GM21723 (cell line): ENCODE data around the gene GLRA3.
"Not testable (repeated sequence)": the region's sequence is repeated elsewhere in the genome, so short reads cannot be mapped to it uniquely, and the experiment has no call there.

ENCODE experiments used
- ATAC-seq: cut with Tn5 transposase; IDR thresholded peaks from one replicate; pipeline ENCODE4 v1.9.1; 2021; ENCODE audit warnings: mild to moderate bottlenecking, moderate library complexity; ENCODE audit not compliant: unreplicated experiment

The GLRA3 gene

DNA sequence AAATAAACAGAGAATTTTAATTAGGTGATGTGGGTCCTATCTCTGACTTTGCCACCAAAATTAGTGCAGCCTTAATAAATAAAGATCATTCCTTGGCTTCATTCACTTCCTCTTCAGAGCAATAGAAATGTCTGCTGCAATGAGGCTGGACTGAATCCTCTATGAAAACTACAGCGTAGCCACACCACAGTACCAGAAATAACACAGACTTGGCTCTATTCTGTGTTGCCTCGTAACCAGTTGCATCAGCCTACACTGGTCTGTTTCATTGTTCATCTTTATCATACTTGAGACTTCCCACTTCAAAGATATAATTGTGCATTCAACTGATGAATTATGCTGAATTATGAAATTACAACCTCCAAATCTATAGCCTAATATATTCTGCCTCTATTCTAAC, 15.8 kb downstream of the GLRA3 start:
- ATAC-seq = no peak

DNA sequence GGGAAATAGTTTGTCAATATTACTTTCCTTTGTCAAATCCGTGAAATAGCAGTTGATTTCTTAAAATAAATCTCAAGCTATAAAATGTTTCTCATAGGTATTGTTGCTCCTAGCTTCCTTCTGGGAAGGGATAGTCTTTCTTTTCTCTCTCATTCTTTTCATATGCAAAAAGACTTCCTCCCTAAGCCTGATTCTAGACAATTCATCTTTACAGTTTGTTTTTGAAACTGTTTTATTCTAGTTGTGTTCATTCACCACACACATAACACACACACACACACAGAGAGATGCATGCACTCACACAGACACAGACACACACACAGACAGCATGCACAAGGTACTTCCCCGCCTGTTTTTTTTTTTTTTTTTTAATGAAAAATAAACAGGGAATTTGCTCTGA, 18.2 kb downstream of the GLRA3 start:
- ATAC-seq = no peak

- ATAC-seq = no peak
Observed at GRCh38 chr4:174808836-174809235, 20.2 kb downstream of the GLRA3 start.

DNA sequence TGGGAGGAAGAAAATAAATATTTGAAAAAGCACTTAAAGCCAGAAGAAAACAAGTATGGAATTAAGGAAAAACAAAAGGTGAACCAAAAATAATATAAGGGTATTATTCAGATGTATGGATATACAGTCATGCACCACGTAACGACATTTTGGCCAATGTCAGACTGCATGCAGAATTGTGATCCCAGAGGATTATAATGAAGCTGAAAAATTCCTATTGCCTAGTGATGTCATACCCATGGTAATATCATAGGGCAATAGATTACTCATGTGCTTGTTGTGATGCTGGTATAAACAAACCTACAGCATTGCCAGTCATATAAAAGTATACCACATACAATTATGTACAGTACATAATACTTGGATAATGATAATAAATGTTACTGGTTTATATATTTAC, 20.9 kb downstream of the GLRA3 start:
- no peak for ATAC-seq

DNA sequence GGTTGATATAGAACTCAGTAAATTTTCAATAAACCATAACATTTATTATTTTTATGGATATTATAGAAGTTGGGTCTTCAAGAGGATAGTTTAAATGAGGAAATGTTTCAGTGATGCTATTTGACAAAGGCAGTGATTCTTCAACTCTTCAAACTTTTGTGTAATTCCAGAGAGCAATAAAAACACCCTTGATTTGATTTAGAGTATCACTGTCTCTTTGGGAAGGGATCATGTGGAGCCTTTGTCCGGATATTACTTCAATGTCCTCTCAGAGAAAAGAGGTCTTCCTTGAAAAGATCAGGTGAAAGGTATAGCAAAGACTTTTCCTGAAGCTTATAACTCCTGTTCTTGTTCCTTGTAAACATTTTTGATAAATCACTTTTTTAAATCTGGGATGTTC, 23.3 kb downstream of the GLRA3 start:
- ATAC-seq = no peak

DNA sequence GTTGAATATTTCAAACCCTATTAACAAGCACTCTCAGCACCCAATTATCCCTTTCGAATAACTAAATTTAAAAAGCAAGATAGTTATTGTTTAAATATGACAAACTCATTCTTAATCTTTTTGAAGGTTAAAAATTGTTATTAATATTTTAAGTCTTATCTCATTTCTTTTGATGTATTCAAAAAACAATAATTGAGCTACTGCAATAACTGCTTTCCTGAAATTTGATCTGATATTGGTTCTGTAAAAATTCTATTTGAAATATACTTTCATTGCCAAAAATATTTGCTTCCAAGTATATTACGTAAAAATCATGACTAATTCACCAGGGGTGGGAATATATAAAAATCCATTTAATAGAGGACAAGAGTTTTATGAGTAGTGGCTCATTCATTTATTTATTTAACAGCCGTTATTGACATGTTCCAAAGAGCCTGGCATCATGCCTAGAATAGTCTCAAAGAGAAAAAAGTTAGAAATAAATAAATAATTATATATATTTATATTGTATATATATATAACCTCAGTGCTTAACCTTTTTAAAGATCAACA, 34.4 kb downstream of the GLRA3 start:
- no peak for ATAC-seq

DNA sequence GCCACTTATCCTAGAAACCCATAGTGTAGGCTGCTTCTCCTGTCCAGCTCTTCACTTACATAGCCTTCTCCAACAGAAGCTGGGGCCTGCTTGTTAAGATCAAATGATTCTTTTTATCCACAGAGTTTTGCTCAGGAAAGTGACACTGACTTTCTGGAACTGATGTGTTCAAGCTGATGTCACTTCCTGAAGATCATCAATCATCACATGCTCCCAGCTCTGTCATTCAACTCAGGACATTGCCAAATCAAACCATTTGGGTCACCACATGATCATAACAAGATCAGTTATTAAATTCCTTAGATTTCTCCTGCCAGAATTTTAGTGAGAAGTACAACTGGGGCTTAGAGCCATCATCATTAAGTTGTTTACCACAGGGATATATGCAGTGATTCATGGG, 39.4 kb downstream of the GLRA3 start:
- no peak for ATAC-seq

DNA sequence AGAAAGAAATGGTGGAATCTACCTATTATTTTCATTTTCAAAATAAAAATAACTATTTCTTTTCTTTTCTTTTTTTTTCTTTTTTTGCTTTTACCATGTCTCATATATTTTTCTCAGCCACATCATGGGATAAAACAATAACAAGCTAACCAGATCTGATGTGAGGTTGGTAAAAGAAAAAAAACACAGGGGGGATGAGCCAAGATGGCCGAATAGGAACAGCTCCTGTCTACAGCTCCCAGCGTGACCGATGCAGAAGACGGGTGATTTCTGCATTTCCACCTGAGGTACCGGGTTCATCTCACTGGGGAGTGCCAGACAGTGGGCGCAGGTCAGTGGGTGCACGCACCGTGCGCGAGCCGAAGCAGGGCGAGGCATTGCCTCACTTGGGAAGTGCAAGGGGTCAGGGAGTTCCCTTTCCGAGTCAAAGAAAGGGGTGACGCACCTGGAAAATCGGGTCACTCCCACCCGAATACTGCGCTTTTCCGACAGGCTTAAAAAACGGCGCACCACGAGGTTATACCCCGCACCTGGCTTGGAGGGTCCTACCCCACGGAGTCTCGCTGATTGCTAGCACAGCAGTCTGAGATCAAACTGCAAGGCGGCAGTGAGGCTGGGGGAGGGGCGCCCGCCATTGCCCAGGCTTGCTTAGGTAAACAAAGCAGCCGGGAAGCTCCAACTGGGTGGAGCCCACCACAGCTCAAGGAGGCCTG, 50.6 kb downstream of the GLRA3 start:
- not testable (repeated sequence) for ATAC-seq

DNA sequence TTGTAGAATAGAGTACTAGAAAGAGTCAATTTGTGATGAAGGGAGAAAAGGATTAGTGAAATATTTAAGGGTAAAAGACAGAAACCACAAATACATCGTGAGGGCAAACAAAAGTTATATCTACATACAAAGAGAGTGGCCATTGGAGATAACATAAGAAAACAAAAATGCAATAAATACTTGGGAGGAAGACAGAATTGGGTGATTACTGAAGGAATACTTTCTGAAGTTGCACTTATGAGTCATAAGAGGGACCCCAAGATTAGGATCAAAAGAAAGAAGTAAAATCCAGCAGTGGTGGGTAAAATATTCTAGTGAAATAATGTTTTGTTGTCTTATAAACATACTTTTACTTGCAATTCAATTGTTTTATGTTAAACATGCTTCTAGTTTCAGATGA, 53.7 kb downstream of the GLRA3 start:
- no peak for ATAC-seq

GRCh38 chr4:174764105-174764729, 64.8 kb downstream of the GLRA3 start:
- ATAC-seq = peak; percentile 82

- ATAC-seq = no peak
Observed at GRCh38 chr4:174763454-174764104, 65.5 kb downstream of the GLRA3 start.

DNA sequence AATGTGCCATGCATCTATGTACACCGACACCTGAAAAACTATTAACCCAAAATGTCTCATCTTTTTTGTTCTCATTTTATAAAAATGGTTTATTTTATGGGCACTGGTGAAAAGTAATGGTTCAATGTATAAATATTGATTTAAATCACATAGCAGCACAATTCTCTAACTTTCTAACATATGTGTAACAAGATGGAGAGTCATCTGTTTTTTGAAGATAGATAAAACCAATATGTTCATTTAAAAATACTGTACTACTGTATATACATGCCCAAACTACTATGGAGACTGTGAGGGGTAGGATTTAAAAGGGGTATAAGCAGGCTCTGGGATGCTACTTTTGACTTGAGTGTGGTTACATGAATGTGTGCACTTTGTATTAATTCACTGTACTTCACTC, 67.6 kb downstream of the GLRA3 start:
- ATAC-seq = no peak

DNA sequence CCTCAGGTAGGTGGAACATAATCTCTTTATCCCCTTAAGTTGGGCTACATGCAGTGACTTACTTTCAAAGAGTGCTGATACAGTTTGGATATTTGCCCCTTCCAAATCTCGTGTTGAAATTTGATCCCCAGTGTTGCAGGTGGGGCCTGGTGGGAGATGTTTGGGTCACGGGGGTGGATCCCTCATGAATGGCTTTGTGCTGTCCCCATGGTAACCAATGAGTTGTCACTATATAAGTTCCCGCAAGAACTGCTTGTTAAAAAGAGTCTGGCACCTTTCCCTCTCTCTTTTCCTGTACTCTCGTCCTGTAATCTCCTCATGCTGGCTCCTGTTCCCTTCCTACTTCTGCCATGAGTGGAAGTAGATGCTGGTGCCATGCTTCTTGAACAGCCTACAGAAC, 71.3 kb downstream of the GLRA3 start:
- ATAC-seq = no peak

GRCh38 chr4:174753021-174753420, 76.0 kb downstream of the GLRA3 start:
- ATAC-seq = no peak

GRCh38 chr4:174752026-174752425, 77.0 kb downstream of the GLRA3 start:
- ATAC-seq = no peak

- ATAC-seq = no peak
Observed at GRCh38 chr4:174749091-174749490, 80.0 kb downstream of the GLRA3 start.

GRCh38 chr4:174746710-174747109, 82.3 kb downstream of the GLRA3 start:
- ATAC-seq = no peak

DNA sequence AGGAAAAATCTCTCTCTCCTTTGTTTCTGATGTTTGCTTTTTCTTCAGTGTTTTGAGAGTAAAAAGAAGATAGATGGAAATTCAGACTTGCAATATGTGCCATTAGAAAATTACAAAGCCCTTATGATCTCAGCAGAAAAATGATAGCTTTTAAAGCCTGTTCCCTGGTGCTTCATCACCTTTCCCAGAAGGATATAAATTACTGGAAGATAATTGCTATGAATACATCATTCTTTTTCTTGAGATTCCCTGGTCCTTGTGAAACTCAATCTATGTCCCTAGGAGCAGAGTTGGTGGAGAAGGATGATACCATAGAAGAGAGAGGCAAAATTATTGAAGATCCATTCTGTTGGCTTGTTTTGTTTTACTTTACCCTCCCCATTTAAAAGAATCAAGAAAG, 86.5 kb downstream of the GLRA3 start:
- no peak for ATAC-seq

DNA sequence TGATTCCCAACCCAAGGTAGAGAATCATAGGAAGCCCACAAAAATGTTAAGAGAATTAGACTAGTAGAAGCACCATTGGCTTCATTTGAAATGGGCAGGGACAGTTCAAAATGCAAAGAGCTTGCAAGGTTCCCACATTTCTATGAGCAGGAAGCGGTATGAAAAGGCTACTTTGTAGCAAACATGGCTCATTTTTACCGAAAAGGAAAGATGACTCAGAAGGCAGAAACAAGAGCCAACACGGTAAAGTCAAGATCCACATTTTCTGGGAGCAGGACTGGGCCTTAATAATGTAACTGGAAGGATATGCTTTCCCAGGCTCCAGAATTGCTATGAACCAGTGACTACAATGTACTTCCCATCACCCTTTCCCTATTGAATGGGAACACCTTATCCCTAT, 89.5 kb downstream of the GLRA3 start:
- ATAC-seq = no peak

DNA sequence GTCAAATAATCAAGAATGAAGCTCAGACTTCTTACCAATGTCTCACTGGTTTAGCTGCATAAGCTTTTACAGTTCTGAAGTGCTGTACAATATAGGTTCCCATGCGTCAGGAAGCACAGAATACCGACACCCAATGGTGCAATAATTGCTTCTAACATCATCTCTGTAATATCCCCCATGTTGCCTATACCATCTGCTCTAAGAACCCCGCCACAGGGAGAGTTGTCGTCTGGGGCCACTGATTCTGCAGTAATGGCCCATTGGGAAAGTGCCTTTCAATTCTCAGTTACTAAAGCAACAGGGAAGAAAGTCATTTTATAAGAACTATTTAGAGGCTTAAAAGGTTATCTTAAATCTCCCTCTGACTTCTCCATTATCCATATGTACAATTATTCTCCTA, 94.9 kb downstream of the GLRA3 start:
- ATAC-seq = no peak

GRCh38 chr4:174717828-174718227, 111.2 kb downstream of the GLRA3 start:
- ATAC-seq = no peak
